A673 (cell line): ENCODE measurements around the gene CMTM5. TPM values are rescaled to one million over a fixed set of nuclear protein-coding genes. Genes with fewer than 3 reads are reported as not detected.

Experiments
- BruUV-seq: library from RNA; stranded (reverse); fragments of 400-500 nt; replicated peaks from 2 replicates; lab custom pipeline; 2021; lab: Mats Ljungman, UMichigan
- CTCF ChIA-PET: fragments of 300-600 bp; sonication (Branson Sonifier 250); formaldehyde crosslinking; loops from one replicate; lab custom pipeline; 2022; ENCODE audit warnings: antibody characterized with exemption; lab: Charles Lee
- POLR2A ChIA-PET: fragments of 300-600 bp; sonication (Branson Sonifier 250); formaldehyde crosslinking; loops from one replicate; lab custom pipeline; 2022; ENCODE audit warnings: antibody characterized with exemption; ENCODE audit not compliant: low non-redundant PET; lab: Charles Lee
- DNase-seq: peaks from one replicate; pipeline ENCODE4 v3.0.0-alpha.2; 2015; ENCODE audit warnings: low spot score
- H3K27ac ChIP-seq: fragments of 200-600 bp; sonication (generic); 2 replicates; pipeline ENCODE4 v1.5.1; 2016; ENCODE audit warnings: mixed run types, low read depth, mild to moderate bottlenecking, mixed read lengths, antibody characterized with exemption, low read length; ENCODE audit not compliant: poor library complexity, severe bottlenecking
- H3K27me3 ChIP-seq: fragments of 200-600 bp; sonication (generic); replicated peaks from 2 replicates; pipeline ENCODE4 v1.6.1; 2017; ENCODE audit warnings: mixed run types, low read depth, mild to moderate bottlenecking, mixed read lengths, antibody characterized with exemption, low read length; ENCODE audit not compliant: insufficient read depth, poor library complexity
- H3K36me3 ChIP-seq: fragments of 200-600 bp; sonication (generic); 2 replicates; pipeline ENCODE4 v1.6.1; 2016; ENCODE audit warnings: mixed run types, mild to moderate bottlenecking, mixed read lengths, antibody characterized with exemption, low read length; ENCODE audit not compliant: insufficient read depth, poor library complexity, severe bottlenecking
- H3K4me1 ChIP-seq: fragments of 200-600 bp; sonication (generic); 2 replicates; pipeline ENCODE4 v1.6.1; 2017; ENCODE audit warnings: mixed run types, mild to moderate bottlenecking, mixed read lengths, antibody characterized with exemption, low read length; ENCODE audit not compliant: insufficient read depth, poor library complexity, severe bottlenecking
- H3K4me3 ChIP-seq: fragments of 200-600 bp; sonication (generic); 2 replicates; pipeline ENCODE4 v1.5.1; 2016; ENCODE audit warnings: low read depth, mixed run types, mild to moderate bottlenecking, mixed read lengths, low read length; ENCODE audit not compliant: poor library complexity, severe bottlenecking
- H3K9me3 ChIP-seq: fragments of 200-600 bp; sonication (generic); 2 replicates; pipeline ENCODE4 v1.6.1; 2016; ENCODE audit warnings: mixed run types, low read depth, mild to moderate bottlenecking, mixed read lengths, antibody characterized with exemption, low read length; ENCODE audit not compliant: poor library complexity, severe bottlenecking
- EZH2 ChIP-seq: fragments of 200-600 bp; sonication (generic); IDR thresholded peaks from 2 replicates; pipeline ENCODE4 v1.6.1; 2017; ENCODE audit warnings: borderline replicate concordance, low read depth, mild to moderate bottlenecking, mixed read lengths, antibody characterized with exemption, low read length; ENCODE audit not compliant: poor library complexity, severe bottlenecking
- intact Hi-C: fragments of 100-400 bp; cut with micrococcal nuclease; formaldehyde crosslinking; loops from one replicate; pipeline ENCODE4 v1.10.0; 2022; ENCODE audit not compliant: unreplicated experiment
- total RNA-seq: library from RNA; stranded (reverse); gene quantifications from 2 replicates; pipeline ENCODE4 v1.2.3, GENCODE V29; 2021
- TF ChIP-seq, protein P1 (sequence below): fragments of 300-800, 200-600 bp; sonication (generic); conservative IDR thresholded peaks from 2 replicates; pipeline ENCODE4 v1.5.1; 2017; ENCODE audit warnings: low read depth, mild to moderate bottlenecking, antibody characterized with exemption, low read length, moderate library complexity, mixed read lengths

CMTM5 gene
- total RNA-seq, 1 experiment from 2014 or later: not detected

DNA sequence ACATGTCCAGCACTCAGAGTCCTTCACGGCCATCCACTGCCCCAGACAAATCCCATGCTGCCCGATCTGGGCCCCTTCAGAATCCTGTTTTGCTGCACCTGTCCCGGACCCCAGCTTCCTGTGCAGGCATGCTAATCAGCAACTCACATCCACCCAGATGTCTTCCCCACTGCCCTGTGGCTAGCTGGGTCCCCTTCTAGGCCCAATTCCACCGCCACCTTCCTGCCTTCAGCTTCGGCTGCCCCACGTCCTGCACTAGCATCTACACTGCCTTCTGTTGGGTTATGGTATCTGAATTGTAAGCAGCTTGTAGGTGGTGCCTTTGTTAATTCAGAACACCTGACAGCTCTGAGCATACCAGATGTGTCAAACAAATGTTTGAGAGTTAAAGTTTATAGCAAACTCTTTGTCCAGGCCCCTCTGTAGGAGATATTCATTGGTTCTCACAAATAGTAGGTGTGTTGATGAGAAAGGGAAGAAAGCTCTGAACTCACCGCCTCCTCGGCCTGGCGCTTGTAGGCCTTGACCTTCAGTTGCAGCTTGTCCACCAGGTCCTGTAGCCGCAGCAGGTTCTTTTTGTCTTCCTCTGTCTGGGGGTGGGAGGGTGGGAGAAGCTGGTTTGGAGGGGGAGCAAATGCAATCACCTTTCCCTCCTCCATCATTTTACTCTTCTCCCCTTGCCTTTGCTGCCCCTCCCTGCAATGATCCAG, 6.0 kb downstream of the CMTM5 start:
- POLR2A ChIA-PET: interaction anchor here (0.6 to 0.7 kb wide), 3 partner anchors 9 to 61 kb away, joined by 3 to 4 read pairs (median 3); no protein-coding TSS in a partner anchor
- TF ChIP-seq, protein P1, sequence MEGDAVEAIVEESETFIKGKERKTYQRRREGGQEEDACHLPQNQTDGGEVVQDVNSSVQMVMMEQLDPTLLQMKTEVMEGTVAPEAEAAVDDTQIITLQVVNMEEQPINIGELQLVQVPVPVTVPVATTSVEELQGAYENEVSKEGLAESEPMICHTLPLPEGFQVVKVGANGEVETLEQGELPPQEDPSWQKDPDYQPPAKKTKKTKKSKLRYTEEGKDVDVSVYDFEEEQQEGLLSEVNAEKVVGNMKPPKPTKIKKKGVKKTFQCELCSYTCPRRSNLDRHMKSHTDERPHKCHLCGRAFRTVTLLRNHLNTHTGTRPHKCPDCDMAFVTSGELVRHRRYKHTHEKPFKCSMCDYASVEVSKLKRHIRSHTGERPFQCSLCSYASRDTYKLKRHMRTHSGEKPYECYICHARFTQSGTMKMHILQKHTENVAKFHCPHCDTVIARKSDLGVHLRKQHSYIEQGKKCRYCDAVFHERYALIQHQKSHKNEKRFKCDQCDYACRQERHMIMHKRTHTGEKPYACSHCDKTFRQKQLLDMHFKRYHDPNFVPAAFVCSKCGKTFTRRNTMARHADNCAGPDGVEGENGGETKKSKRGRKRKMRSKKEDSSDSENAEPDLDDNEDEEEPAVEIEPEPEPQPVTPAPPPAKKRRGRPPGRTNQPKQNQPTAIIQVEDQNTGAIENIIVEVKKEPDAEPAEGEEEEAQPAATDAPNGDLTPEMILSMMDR: no peak
- no peak for TF ChIP-seq EZH2
- Histone ChIP-seq H3K27ac (no peak overlapping the region), H3K36me3 (no peaks in the 10 kb centered on the region), H3K9me3 (no peaks in the 10 kb centered on the region), H3K4me3 (no peak overlapping the region), H3K4me1 (no peaks in the 10 kb centered on the region), H3K27me3 (no peaks in the 10 kb centered on the region)
- BruUV-seq: no TSS peak
- intact Hi-C loops: loop anchor here (5.0 kb wide), 1 partner anchor 116 kb away; no protein-coding TSS in a partner anchor
- CTCF ChIA-PET: no interaction called here
- no peak for DNase-seq

DNA sequence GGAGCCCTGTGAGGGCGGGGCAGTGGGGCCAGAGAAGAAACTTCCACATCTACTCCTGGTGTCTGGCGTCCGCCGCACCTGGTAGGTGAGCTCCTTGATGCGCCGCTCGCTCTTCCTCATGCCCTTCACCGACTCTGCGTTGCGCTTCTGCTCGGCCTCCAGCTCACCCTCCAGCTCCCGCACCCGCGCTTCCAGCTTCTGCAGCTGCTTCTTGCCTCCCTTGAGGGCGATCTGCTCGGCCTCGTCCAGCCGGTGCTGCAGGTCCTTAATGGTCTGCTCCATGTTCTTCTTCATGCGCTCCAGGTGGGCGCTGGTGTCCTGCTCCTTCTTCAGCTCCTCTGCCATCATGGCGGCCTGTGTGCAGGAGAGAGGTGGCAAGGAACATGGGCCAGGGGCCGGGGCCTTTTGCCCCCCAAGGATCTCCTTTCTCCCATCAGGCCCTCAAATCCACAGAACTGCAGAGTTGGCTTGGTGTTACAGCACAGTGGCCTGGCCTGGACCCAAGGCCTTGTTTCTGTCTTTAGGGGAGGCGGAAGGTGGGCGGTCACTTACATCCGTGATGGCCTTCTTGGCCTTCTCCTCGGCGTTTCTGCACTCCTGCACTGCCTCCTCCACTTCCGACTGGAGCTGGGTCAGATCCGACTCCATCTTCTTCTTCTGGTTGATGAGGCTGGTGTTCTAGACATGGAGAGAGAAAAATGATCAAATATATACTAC, 7.7 kb downstream of the CMTM5 start:
- H3K9me3 ChIP-seq: no peaks in the 10 kb centered on the region
- intact Hi-C loops: loop anchor here (5.0 kb wide), 1 partner anchor 117 kb away; no protein-coding TSS in a partner anchor
- DNase-seq: no peak
- H3K27me3 ChIP-seq: no peaks in the 10 kb centered on the region
- ChIA-PET POLR2A (interaction anchor here (0.7 kb wide), 1 partner anchor 9 kb away, joined by 7 read pairs; no protein-coding TSS in a partner anchor), CTCF (no interaction called here)
- no peak for TF ChIP-seq EZH2
- TF ChIP-seq, protein P1: no peak
- no peaks in the 10 kb centered on the region for H3K36me3 ChIP-seq
- H3K27ac ChIP-seq: no peak overlapping the region
- H3K4me1 ChIP-seq: no peaks in the 10 kb centered on the region
- no peak overlapping the region for H3K4me3 ChIP-seq
- BruUV-seq: no TSS peak

DNA sequence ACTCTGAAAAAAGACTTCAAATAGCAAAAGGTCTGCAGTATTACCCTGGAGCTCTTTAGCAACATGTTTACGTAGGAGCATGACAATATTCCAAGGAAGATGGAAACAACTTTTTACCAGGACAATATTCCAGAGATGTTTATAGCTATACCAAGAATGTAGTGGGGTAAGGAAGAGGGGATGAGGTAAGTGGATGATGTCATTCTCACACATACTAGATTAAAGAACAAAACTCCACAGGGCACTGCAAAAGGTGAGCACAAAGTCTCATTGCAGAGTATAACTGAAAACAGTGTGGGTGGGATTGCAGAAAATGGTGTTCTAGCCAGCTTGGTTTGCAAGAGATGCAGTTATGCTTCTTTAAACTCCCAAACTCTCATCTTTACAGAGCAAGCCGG, 8.4 kb downstream of the CMTM5 start:
- BruUV-seq: no TSS peak
- Histone ChIP-seq H3K9me3 (no peaks in the 10 kb centered on the region), H3K4me3 (no peak overlapping the region), H3K4me1 (no peaks in the 10 kb centered on the region), H3K27ac (no peak overlapping the region), H3K27me3 (no peaks in the 10 kb centered on the region), H3K36me3 (no peaks in the 10 kb centered on the region)
- intact Hi-C loops: no loop called here
- ChIA-PET POLR2A (no interaction called here), CTCF (no interaction called here)
- no peak for DNase-seq
- no peak for TF ChIP-seq EZH2
- TF ChIP-seq, protein P1: no peak
